Right renal cortex interstitium (tissue), 3 donors: ENCODE data around the gene MSANTD1. TPM values are rescaled to one million over a fixed set of nuclear protein-coding genes. Genes with fewer than 3 reads are reported as not detected.

ENCODE experiments used
- DNase-seq, 3 donors: peaks; one replicate each; pipeline ENCODE4 v3.0.0-alpha.2; 2013; ENCODE audit warnings: low read depth in 3 of 3, low spot score in 2 of 3
- polyA plus RNA-seq, 3 donors: library from polyadenylated mRNA; unstranded; fragments of 120-200 nt; gene quantifications; one replicate each; pipeline ENCODE4 v1.2.1, GENCODE V29; 2013; ENCODE audit not compliant: insufficient read length in 3 of 3

Gene MSANTD1
- polyA plus RNA-seq, 3 donors: 0.29 to 0.42 (median 0.35) TPM

GRCh38 chr4:3215256-3215655 is 33.7 kb upstream of the MSANTD1 start:
- no peak for DNase-seq

- no peak for DNase-seq
These were observed 33.2 kb upstream of the MSANTD1 start for GRCh38 chr4:3215733-3216132.

DNA sequence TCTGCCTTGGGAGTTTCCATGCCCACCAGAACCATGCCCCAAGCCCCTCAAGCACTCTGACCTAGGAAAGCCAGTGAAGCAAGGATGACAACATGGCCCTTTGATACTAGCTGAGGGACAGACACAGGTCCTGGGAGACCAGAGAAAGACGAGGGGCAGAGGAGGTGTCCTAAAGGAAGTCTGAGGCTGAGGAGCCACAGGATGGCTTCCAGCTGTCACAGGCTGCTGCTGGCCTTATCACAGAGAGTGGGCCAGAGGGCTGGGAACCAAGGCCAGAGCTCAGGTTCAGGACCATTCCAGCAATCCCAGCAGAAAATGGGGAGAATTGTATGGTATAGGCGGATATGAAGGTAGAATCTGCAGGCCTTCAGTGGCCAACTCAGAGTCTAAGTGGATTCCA is 31.7 kb upstream of the MSANTD1 start:
- no peak for DNase-seq

DNA sequence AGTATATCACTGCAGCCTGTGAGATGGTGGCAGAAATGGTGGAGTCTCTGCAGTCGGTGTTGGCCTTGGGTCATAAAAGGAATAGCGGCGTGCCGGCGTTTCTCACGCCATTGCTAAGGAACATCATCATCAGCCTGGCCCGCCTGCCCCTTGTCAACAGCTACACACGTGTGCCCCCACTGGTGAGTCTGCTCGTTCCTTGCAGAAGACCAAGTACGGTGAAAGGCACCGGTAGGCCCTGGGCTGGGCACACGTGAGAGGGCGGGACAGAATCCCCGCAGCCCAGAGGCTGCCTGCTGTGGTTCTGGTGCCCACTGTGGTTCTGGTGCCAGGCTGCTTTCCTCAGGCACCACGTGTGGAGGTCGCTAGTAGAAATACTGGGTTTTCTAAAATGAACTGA is 31.2 kb upstream of the MSANTD1 start:
- DNase-seq: no peak

DNA sequence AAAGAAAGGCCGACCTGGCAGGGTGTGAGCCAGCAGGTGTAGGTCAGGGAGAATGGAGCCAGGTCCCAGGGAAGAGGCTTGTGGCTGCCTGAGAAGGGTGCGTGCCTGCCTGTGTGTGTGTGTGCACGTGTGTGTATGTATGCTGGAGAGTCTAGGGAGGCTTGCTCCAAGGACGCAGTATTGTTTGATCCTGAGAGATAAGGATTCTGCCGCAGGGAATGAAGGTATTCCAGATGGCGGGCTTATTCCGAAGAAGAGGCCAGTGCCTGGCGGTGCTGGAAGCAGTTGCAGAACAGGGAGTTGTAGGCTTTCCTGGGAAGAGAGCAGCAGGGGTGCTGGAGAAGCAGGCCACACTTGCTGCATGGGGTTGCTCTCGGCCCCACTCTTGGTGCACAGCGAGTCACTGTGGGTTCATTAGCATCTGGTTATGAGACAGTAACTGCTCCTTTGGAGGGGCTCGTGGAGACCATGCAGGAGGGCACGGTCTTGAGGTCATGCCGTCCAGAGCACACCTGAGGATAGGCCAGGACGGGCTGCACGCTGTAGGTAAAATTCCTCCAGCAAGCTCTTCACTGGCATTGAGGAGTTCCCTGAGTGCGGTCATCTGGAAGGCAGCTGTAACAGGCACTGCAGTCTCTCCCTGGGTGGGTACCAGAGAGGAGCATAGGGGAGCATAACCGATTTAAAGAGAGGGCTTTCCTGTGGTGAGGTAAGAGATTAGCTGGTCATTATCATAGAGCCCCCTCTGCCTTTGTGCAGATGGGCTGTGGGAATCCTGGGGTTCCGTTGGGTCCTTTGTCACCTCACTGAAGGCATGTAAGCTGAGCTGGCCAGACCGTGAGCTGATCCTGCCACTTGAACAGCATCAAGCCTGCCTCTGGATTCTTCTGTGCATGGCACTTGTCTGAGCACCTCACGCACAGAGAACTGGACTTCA is 29.9 kb upstream of the MSANTD1 start:
- no peak for DNase-seq

DNA sequence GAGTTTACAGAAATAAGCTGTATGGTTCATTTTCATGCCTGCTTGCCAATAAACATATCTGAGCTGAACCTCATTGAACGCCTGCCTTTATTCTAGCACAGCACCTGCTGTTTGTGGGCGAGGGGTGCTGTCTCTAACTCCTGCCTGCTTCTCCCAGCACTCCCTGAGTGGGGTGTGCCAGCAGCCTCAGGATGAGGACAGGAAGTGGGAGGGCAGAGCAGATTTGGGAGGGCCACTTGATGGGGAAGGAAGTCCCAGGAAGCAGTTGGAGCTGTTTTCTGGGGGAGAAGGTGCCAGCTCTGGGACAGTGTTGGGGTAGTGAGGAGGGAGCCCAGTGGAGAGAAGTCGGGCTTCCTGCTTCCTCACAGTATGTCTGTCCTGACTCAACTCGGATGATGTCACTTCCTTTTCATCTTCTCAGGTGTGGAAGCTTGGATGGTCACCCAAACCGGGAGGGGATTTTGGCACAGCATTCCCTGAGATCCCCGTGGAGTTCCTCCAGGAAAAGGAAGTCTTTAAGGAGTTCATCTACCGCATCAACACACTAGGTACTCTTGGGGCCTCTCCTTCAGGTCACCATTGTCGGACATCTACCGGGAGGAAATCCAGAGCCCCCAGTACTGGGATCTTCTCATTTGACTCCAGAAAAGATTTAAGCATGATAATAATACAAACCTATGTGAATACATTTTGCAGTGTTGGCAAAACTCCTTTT is 29.0 kb upstream of the MSANTD1 start:
- no peak for DNase-seq

DNA sequence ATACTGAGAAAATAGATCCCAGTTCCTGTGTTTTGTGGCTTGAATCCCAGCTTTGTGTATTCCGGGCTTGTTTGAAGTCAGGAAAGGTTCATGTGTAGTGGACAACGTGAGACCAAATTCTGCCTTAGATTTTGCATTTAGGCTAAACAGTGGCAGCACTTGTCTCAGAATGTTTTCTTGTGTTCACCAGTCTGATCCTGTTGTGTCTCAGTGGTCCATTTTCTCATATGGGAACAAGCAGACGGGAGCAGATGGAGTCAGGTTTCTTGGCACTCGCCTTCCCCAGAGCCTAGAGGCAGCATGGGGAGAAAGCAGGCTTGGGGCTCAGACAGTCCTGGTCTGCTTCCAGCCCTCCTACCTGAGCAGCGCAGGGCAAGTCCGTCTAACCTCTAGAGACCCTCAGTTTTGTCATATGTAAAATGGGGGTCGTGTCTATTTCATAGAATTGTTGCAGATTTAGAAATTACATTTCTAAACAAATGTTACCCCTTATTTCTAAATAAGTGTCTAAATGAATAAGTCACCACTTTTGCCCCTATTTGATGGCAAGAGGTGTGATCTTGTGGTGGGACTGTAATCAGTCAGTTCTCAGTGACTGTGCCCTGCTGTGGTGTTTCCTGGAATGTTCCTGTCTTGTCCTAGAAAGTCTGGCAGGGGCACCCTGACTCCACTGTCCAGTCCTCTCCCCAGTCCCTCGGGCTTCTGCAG is 28.3 kb upstream of the MSANTD1 start:
- DNase-seq: no peak

GRCh38 chr4:3221184-3221494 is 27.8 kb upstream of the MSANTD1 start:
- no peak for DNase-seq

GRCh38 chr4:3221996-3222395 is 27.0 kb upstream of the MSANTD1 start:
- no peak for DNase-seq

DNA sequence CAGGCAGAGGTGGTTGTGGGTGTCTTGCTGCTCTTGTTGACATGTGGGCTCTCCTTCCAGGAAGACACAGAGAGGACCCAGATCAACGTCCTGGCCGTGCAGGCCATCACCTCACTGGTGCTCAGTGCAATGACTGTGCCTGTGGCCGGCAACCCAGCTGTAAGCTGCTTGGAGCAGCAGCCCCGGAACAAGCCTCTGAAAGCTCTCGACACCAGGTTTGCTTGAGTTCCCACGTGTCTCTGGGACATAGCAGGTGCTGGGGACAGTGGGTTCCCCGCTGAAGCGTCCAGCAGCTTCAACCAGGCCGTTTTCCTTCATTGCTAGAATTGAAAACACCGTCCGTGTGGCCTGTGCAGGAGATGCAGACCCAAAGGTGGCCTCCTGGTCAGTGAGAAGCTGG is 25.6 kb upstream of the MSANTD1 start:
- no peak for DNase-seq

GRCh38 chr4:3223956-3224748 is 24.8 kb upstream of the MSANTD1 start:
- DNase-seq: no peak

GRCh38 chr4:3225071-3225850 is 23.7 kb upstream of the MSANTD1 start:
- no peak for DNase-seq

DNA sequence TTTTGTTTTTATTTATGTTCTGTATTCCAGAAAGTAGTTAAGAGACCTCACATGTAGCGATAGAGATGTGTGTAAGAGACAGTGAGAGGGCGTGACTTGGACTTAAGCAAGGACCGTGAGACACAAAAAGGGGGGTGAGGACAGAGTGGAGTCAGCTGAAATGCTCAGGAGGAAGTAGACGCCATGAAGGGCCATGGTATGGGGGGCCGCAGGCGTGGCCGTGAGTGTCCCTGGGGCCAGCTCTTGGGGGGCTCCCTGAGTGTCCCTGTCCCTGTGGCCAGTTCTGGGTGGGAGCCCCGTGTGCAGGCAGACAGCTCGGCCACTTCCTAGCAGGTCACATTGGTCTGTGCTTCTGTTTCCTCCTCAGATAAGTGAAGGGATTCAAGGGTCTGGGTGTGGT is 23.0 kb upstream of the MSANTD1 start:
- no peak for DNase-seq

- DNase-seq: no peak
These were observed 22.5 kb upstream of the MSANTD1 start for GRCh38 chr4:3226467-3226866.

GRCh38 chr4:3226944-3227343 is 22.0 kb upstream of the MSANTD1 start:
- no peak for DNase-seq

DNA sequence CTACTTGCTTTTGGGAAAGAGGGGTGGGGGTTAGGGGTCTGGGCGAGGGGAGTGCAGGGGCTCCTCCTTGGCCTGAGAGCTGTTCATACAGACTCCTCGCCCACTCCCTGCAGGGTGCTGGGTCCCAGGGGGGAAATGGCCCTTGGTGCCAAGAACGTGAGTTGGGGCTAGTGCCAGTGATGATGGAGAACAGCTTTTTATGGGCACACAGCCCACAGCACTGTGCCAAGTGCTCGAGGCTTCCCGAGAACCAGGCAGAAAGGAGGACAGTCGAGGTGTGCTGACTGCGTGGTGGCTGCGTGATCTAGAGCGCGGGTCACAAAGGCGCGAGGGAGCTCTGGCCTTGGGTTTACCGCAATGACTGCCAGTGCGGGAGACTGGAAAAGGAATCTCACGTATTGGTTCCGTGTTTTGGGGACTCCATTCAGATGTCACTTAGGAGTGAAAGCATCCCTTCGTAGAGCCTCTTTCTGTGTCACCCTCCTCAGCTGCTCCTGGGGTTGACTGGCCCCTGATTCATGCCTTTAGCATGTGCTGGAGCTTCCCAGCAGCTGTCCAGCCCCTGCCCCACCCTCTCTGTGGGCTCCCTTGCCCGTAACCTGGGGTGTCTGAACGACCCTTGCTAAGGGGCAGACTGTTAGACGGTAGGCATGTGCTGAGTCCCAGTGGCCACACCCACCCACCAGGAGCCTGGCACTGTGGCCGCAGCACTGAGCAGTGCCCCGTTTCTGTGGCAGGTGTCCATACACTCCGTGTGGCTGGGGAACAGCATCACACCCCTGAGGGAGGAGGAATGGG is 20.9 kb upstream of the MSANTD1 start:
- DNase-seq: no peak

DNA sequence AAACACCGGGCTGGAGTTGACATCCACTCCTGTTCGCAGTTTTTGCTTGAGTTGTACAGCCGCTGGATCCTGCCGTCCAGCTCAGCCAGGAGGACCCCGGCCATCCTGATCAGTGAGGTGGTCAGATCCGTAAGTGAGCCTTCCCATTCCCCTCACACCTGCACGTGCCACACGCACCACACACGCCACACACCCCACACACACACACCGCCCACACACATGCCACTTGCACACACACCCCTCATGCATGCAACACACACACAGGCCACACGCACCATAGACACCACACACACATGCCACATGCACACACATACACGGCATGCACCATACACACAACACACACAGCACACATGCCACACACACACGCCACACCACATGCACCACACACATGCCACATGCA is 20.1 kb upstream of the MSANTD1 start:
- DNase-seq: no peak

DNA sequence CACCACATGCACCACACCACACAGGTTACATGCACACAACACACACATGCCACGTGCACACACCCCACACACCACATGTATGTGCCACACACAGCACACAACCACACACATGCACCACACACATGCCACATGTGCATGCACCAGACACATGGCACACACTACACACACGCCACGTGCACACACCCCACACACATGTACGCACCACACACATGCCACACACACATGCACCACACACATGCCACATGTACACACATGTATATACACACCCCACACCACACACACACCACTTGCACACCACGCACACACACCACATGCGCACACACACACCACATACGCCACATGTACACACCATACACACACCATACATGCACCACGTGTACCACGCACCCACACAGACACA is 19.6 kb upstream of the MSANTD1 start:
- no peak for DNase-seq

DNA sequence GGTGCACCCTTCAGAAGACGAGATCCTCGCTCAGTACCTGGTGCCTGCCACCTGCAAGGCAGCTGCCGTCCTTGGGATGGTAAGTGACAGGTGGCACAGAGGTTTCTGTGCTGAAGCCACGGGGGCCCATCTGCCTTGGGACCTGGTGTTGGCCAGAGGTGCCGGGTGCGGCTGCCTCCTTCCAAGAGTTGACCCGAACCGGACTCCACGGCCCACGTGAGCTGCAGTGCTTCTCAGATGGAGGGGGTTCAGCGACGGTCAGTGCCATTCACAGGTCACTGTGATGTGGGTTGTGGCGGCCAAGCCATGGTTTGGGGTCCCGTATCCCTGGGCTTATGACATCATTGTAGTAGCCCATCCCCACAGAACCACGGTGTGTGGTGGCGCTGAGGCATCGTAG is 19.0 kb upstream of the MSANTD1 start:
- no peak for DNase-seq
